ENCODE data around the gene CHST15.

Gene CHST15

DNA sequence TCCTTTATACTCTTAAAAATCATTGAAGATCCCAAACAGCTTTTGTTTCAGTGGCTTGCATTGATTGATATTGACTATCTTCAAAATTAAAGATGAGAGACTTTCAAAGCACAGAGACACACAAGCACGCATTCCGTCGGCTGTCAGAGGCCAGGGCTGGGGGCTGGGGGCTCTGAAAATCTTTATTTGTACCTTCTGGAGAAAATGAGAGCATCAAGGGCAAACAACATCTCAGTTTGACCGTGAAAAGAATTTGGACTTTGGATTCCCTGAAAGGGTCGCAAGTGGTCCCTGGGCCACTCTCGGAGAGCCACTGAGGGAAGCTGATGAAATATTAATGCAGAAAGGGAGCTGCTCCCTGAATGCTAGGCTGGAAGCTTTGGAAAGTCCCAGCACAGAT is 96.4 kb downstream of the CHST15 start:
- Histone ChIP-seq H3K9me2 (replicated peaks; ENCODE audit: control insufficient read depth, low read length) (no peaks in the 10 kb centered on the region), H4K20me1 (ENCODE audit: control insufficient read depth, insufficient read depth, low read depth, low read length) (no peaks in the 10 kb centered on the region; the same call in 1 of the 2 replicates), H3K27me3 (ENCODE audit: control insufficient read depth, low read length) (peaks cover 12% of the 10 kb centered on the region), H3K27ac (ENCODE audit: low read depth, low read length) (no peak overlapping the region), H3F3A (ENCODE audit: control insufficient read depth, insufficient read depth) (no peaks in the 10 kb centered on the region), H3K4me1 (ENCODE audit: control insufficient read depth, low read length) (peaks cover 21% of the 10 kb centered on the region), H3K79me2 (ENCODE audit: control insufficient read depth, low read length) (no peaks in the 10 kb centered on the region), H3K4me3 (ENCODE audit: low read length) (no peak overlapping the region), H3K9me3 (ENCODE audit: control insufficient read depth, insufficient read depth, low read length) (no peaks in the 10 kb centered on the region), H3K36me3 (ENCODE audit: control insufficient read depth, low read length) (no peaks in the 10 kb centered on the region), H3K4me2 (ENCODE audit: low read length) (no peak overlapping the region)
- TF ChIP-seq EZH2phosphoT487 (IDR thresholded peaks at IDR 0.05; ENCODE audit: borderline replicate concordance, low read length) = no peak
- TF ChIP-seq, protein P1, sequence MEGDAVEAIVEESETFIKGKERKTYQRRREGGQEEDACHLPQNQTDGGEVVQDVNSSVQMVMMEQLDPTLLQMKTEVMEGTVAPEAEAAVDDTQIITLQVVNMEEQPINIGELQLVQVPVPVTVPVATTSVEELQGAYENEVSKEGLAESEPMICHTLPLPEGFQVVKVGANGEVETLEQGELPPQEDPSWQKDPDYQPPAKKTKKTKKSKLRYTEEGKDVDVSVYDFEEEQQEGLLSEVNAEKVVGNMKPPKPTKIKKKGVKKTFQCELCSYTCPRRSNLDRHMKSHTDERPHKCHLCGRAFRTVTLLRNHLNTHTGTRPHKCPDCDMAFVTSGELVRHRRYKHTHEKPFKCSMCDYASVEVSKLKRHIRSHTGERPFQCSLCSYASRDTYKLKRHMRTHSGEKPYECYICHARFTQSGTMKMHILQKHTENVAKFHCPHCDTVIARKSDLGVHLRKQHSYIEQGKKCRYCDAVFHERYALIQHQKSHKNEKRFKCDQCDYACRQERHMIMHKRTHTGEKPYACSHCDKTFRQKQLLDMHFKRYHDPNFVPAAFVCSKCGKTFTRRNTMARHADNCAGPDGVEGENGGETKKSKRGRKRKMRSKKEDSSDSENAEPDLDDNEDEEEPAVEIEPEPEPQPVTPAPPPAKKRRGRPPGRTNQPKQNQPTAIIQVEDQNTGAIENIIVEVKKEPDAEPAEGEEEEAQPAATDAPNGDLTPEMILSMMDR (IDR thresholded peaks at IDR 0.05; ENCODE audit: low read depth, low read length, poor library complexity, severe bottlenecking) = no peak

DNA sequence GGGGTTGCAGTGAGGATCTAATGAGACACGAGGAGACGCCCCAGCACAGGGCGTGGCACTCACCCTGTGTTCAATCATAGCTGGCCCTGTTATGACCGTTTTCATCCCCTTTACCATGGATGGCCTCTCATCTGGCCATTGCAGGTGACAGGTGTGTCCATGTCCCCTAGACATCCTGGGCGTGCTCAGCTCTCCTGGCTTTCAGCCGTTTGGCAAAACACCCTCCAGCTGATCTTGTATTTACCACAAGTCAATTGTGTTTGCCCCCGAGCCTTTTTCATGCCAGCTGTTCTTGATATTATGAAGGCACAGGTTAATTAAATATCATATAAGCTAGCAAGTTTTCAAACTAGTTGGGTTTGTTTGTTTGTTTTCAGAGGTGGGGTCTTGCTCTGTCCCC is 97.1 kb downstream of the CHST15 start:
- H3K9me3 ChIP-seq (ENCODE audit: control insufficient read depth, insufficient read depth, low read length) = no peaks in the 10 kb centered on the region
- H3K27me3 ChIP-seq (ENCODE audit: control insufficient read depth, low read length) = peaks cover 12% of the 10 kb centered on the region
- no peaks in the 10 kb centered on the region for H3K9me2 ChIP-seq (replicated peaks; ENCODE audit: control insufficient read depth, low read length)
- H3K4me1 ChIP-seq (ENCODE audit: control insufficient read depth, low read length) = peaks cover 21% of the 10 kb centered on the region
- H3K36me3 ChIP-seq (ENCODE audit: control insufficient read depth, low read length) = no peaks in the 10 kb centered on the region
- no peaks in the 10 kb centered on the region for H3F3A ChIP-seq (ENCODE audit: control insufficient read depth, insufficient read depth)
- no peak overlapping the region for H3K27ac ChIP-seq (ENCODE audit: low read depth, low read length)
- TF ChIP-seq, protein P1 (IDR thresholded peaks at IDR 0.05; ENCODE audit: low read depth, low read length, poor library complexity, severe bottlenecking) = no peak
- TF ChIP-seq EZH2phosphoT487 (IDR thresholded peaks at IDR 0.05; ENCODE audit: borderline replicate concordance, low read length) = no peak
- H3K79me2 ChIP-seq (ENCODE audit: control insufficient read depth, low read length) = no peaks in the 10 kb centered on the region
- H4K20me1 ChIP-seq (ENCODE audit: control insufficient read depth, insufficient read depth, low read depth, low read length) = no peaks in the 10 kb centered on the region; the same call in 1 of the 2 replicates
- H3K4me2 ChIP-seq (ENCODE audit: low read length) = no peak overlapping the region; the same call in 1 of the 2 replicates
- no peak overlapping the region for H3K4me3 ChIP-seq (ENCODE audit: low read length)

DNA sequence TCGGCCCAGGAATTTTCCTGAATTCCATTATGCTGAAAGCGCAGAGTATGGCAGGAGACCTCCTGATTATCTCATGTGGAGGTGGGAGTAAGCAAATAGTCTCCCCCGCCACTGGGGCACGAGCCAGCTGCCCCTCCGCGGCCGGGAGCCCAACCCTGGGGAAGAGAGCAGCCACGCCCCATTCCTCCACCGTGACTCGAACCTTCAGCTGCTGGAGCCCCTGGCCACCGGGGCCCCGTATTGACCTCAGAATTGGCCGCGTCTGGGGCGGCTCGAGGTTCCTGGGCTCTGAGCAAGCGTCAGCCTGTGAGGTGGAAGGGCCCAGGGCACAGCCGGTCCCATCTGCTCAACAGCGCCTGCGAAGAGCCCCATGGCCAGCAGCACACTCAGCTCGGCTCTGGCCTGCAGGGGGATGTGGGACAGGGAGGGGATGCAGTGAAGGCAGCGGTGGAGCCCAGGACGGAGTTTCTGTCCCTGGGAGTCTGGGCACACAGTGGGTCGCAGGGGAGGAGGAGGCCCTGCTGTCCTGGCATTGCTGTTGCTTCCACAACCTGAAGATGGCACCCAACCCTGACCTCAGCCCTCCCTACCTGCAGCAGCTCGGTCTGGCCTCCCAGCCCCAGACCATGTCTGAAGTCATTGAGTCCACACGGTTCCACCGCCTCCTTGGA is 97.8 kb downstream of the CHST15 start:
- peaks cover 12% of the 10 kb centered on the region for H3K27me3 ChIP-seq (ENCODE audit: control insufficient read depth, low read length)
- no peaks in the 10 kb centered on the region for H3F3A ChIP-seq (ENCODE audit: control insufficient read depth, insufficient read depth)
- TF ChIP-seq, protein P1 (IDR thresholded peaks at IDR 0.05; ENCODE audit: low read depth, low read length, poor library complexity, severe bottlenecking) = peak; percentile 82
- TF ChIP-seq EZH2phosphoT487 (IDR thresholded peaks at IDR 0.05; ENCODE audit: borderline replicate concordance, low read length) = no peak
- H3K9me3 ChIP-seq (ENCODE audit: control insufficient read depth, insufficient read depth, low read length) = no peaks in the 10 kb centered on the region
- peak overlapping the region; percentile 82 for H3K4me2 ChIP-seq (ENCODE audit: low read length)
- H3K27ac ChIP-seq (ENCODE audit: low read depth, low read length) = no peak overlapping the region
- H3K36me3 ChIP-seq (ENCODE audit: control insufficient read depth, low read length) = no peaks in the 10 kb centered on the region
- no peaks in the 10 kb centered on the region; the same call in 1 of the 2 replicates for H4K20me1 ChIP-seq (ENCODE audit: control insufficient read depth, insufficient read depth, low read depth, low read length)
- no peaks in the 10 kb centered on the region for H3K9me2 ChIP-seq (replicated peaks; ENCODE audit: control insufficient read depth, low read length)
- H3K4me1 ChIP-seq (ENCODE audit: control insufficient read depth, low read length) = peaks cover 21% of the 10 kb centered on the region
- H3K4me3 ChIP-seq (ENCODE audit: low read length) = peak overlapping the region; percentile 58
- no peaks in the 10 kb centered on the region for H3K79me2 ChIP-seq (ENCODE audit: control insufficient read depth, low read length)
